ENCODE results near the gene TRIP4. TPM values are rescaled to one million over a fixed set of nuclear protein-coding genes. Genes with fewer than 3 reads are reported as not detected.

TRIP4 gene
- total and polyA plus RNA-seq, 5 donors from 2014 or later, result 26.3 to 47.3 (median 38.2) TPM

DNA sequence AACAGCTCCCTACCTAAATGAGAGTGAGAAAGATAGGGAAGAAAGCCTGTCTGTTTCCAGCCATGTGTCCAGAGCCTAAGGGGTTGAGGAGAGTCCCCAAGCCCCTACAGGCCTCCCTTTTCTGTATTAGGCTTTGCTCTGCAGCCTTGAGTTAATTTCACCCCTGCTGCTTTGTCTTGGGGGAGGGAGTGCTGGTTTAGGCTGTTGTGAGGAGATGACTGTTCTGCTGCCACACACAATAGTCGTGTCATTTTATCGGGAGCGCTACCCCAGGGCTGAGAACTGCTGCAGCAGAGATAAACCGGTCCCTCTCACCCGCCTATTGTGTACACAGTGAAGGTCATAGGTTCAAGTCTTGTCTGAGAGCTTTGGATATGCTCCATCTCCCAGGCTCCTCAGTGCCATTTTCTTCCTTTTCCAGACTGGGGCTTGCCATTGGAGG, 74.1 kb downstream of the TRIP4 start:
- Mint-ChIP-seq H3K27me3 (no peaks in the 10 kb centered on the region), H3K9me3 (no peaks in the 10 kb centered on the region), H3K27ac (peak overlapping the region; percentile 78 to 93 (median 90)), H3K36me3 (peaks cover 2% of the 10 kb centered on the region), H3K4me1 (peaks cover 38 to 60% (median 55%) of the 10 kb centered on the region in 4 donors), H3K4me3 (peak overlapping the region; percentile 77 to 91 (median 90))
- peak in 1 of 2 donors; percentile 4 for ATAC-seq (ENCODE audit: low read depth in 2 of 2)
- no peaks in the 10 kb centered on the region for H3K9me3 ChIP-seq (ENCODE audit: control insufficient read depth in 2 of 2, low read length in 2 of 2)
- H3K4me3 ChIP-seq (ENCODE audit: low read depth, low read length), result peak overlapping the region; percentile 92
- peak overlapping the region; percentile 53 for H3K27ac ChIP-seq (ENCODE audit: insufficient read depth, low read length, poor library complexity, severe bottlenecking)
- H3K4me1 ChIP-seq (ENCODE audit: control insufficient read depth, insufficient read depth, low read length, poor library complexity, severe bottlenecking), result peaks cover 46% of the 10 kb centered on the region
- H3K36me3 ChIP-seq (ENCODE audit: control insufficient read depth, insufficient read depth, low read length), result no peaks in the 10 kb centered on the region
- peak in 1 of 3 donors; percentile 28 for DNase-seq
- H3K27me3 ChIP-seq (ENCODE audit: control insufficient read depth, insufficient read depth, low read length), result no peaks in the 10 kb centered on the region

DNA sequence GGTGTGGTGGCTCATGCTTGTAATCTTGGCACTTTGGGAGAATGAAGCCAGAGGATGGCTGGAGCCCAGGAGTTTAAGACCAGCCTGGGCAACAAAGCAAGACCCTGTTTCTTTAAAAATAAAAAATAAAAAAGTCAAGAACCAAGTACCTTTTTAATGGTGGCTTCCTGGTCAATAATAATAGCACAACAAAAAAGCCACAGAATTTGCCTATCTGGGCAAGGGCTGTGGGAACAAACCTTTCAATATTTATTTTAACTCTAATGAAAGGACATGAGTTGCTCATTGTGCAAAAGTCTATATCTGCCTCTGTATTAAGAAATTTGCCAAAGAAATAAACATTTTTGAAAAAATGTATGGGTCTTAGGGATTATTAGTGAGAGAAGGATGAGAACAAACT, 74.9 kb downstream of the TRIP4 start:
- no peak for ATAC-seq (ENCODE audit: low read depth in 2 of 2)
- Histone ChIP-seq H3K4me3 (ENCODE audit: low read depth, low read length) (peak overlapping the region; percentile 92), H3K36me3 (ENCODE audit: control insufficient read depth, insufficient read depth, low read length) (no peaks in the 10 kb centered on the region), H3K27ac (ENCODE audit: insufficient read depth, low read length, poor library complexity, severe bottlenecking) (no peak overlapping the region), H3K4me1 (ENCODE audit: control insufficient read depth, insufficient read depth, low read length, poor library complexity, severe bottlenecking) (peaks cover 46% of the 10 kb centered on the region), H3K27me3 (ENCODE audit: control insufficient read depth, insufficient read depth, low read length) (no peaks in the 10 kb centered on the region), H3K9me3 (ENCODE audit: control insufficient read depth in 2 of 2, low read length in 2 of 2) (no peaks in the 10 kb centered on the region)
- H3K36me3 Mint-ChIP-seq, result peaks cover 8% of the 10 kb centered on the region
- no peaks in the 10 kb centered on the region for H3K27me3 Mint-ChIP-seq
- DNase-seq, result no peak
- peak overlapping the region; percentile 79 to 91 (median 90) for H3K4me3 Mint-ChIP-seq
- peaks cover 36 to 68% (median 58%) of the 10 kb centered on the region in 4 donors for H3K4me1 Mint-ChIP-seq
- no peaks in the 10 kb centered on the region for H3K9me3 Mint-ChIP-seq
- peak overlapping the region in 1 of 3 donors; percentile 93 for H3K27ac Mint-ChIP-seq

DNA sequence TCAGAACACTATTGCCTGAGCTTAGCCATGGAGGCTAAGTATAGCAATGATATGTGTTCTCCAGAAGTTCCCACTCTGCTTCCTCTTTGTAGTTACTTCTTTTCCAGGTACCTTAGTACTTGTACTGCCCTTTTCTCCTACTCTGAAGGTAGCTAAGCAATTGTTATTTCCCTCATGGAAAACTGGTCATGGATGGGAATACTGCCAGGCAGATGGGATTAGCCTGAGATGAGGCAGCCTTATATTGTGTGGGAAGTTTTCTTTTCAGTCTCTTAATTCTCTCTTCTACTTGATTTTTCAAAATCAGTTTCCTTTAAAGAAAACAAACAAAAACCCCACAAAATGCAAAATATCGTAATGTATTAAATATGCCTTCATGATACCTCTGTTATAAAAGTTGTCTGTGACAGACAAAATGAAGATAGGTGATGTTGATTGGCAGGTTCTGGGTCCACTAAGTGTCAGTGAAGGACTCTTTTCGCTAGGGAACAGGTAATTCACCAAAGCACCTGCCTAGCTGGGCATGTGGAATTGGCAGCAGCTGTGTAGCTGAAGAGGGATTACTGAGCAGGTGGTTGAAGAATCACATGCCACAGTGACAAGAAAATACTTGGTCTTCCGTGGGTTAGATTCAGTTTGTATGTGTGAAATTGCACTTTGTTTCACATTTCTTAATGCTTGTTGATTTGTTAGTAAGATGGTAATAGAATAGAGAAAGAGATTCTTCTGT, 76.8 kb downstream of the TRIP4 start:
- Histone ChIP-seq H3K4me1 (ENCODE audit: control insufficient read depth, insufficient read depth, low read length, poor library complexity, severe bottlenecking) (peaks cover 45% of the 10 kb centered on the region), H3K36me3 (ENCODE audit: control insufficient read depth, insufficient read depth, low read length) (no peaks in the 10 kb centered on the region), H3K4me3 (ENCODE audit: low read depth, low read length) (peak overlapping the region; percentile 26), H3K9me3 (ENCODE audit: control insufficient read depth in 2 of 2, low read length in 2 of 2) (no peaks in the 10 kb centered on the region), H3K27me3 (ENCODE audit: control insufficient read depth, insufficient read depth, low read length) (no peaks in the 10 kb centered on the region), H3K27ac (ENCODE audit: insufficient read depth, low read length, poor library complexity, severe bottlenecking) (no peak overlapping the region)
- ATAC-seq (ENCODE audit: low read depth in 2 of 2) (no peak), DNase-seq (no peak)
- H3K4me1 Mint-ChIP-seq, result peaks cover 32 to 76% (median 63%) of the 10 kb centered on the region in 4 donors
- H3K27me3 Mint-ChIP-seq, result no peaks in the 10 kb centered on the region
- peak overlapping the region in 2 of 3 donors; percentile 3 to 25 for H3K27ac Mint-ChIP-seq
- no peaks in the 10 kb centered on the region for H3K9me3 Mint-ChIP-seq
- H3K4me3 Mint-ChIP-seq, result peak overlapping the region; percentile 15 to 56 (median 36)
- peaks cover 8% of the 10 kb centered on the region for H3K36me3 Mint-ChIP-seq

DNA sequence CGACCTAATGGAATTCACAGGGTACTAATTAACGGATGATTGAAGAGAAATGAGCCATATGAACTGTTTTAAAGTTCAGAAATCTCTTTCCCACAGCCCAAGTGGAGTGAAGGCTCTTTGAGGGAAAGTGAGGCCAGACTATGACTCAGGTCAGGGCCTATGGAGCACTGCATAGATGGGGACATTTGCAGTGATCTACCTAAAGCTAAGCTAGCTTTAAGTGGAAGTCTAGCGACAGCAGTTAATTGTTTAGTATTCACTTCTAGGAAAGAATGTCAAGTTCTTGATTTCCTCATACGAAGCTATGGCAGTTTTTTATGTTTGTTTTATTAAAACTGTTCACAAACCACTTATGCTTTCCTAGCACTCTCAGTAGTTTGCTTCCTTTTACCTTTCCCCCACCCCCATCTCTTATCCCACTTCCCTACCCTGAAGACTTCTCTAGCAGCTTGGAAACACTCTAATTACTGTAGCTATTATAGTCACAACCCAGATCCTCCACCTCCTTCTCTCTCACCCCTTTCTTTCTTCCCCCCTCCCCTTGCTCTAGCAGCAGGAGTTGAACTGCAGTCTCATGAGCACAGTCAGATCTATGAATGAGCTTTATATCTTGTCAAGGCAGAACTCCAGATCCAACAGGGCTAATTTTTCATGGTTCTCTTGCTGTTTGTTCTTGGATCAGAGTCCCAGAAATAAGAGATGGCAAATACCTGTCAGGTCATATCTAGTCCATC, 78.9 kb downstream of the TRIP4 start:
- peaks cover 20 to 66% (median 53%) of the 10 kb centered on the region in 4 donors for H3K4me1 Mint-ChIP-seq
- peaks cover 30% of the 10 kb centered on the region for H3K4me1 ChIP-seq (ENCODE audit: control insufficient read depth, insufficient read depth, low read length, poor library complexity, severe bottlenecking)

DNA sequence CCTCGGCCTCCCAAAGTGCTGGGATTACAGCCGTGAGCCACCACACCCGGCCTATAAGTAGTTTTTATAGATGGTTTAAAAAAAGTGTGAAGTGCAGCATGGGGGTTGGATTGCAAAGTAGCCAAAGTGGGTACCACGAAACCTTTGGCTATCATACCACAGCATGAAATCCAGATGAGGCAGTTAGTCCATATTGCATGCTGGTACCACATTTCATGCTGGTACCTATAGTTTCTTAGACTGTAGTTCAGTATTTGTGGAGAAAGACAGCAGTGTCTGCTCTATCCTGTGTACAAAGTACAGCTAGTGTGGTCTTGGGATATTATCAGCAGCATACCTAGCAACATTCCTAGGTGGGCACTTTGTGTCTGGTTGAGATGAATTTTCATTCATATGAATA, 84.5 kb downstream of the TRIP4 start:
- Mint-ChIP-seq H3K36me3 (peaks cover 15% of the 10 kb centered on the region), H3K9me3 (no peaks in the 10 kb centered on the region), H3K27ac (no peak overlapping the region), H3K27me3 (no peaks in the 10 kb centered on the region), H3K4me1 (peaks cover 0 to 36% (median 22%) of the 10 kb centered on the region in 4 donors), H3K4me3 (no peak overlapping the region)
- ATAC-seq (ENCODE audit: low read depth in 2 of 2) (no peak), DNase-seq (no peak)
- Histone ChIP-seq H3K4me3 (ENCODE audit: low read depth, low read length) (no peak overlapping the region), H3K27me3 (ENCODE audit: control insufficient read depth, insufficient read depth, low read length) (no peaks in the 10 kb centered on the region), H3K36me3 (ENCODE audit: control insufficient read depth, insufficient read depth, low read length) (no peaks in the 10 kb centered on the region), H3K9me3 (ENCODE audit: control insufficient read depth in 2 of 2, low read length in 2 of 2) (no peaks in the 10 kb centered on the region), H3K27ac (ENCODE audit: insufficient read depth, low read length, poor library complexity, severe bottlenecking) (no peak overlapping the region), H3K4me1 (ENCODE audit: control insufficient read depth, insufficient read depth, low read length, poor library complexity, severe bottlenecking) (no peaks in the 10 kb centered on the region)

More for the DNA sequence above, 78.9 kb downstream of the TRIP4 start:
- Histone ChIP-seq H3K9me3 (ENCODE audit: control insufficient read depth in 2 of 2, low read length in 2 of 2) (no peaks in the 10 kb centered on the region), H3K36me3 (ENCODE audit: control insufficient read depth, insufficient read depth, low read length) (no peaks in the 10 kb centered on the region), H3K27ac (ENCODE audit: insufficient read depth, low read length, poor library complexity, severe bottlenecking) (no peak overlapping the region), H3K4me3 (ENCODE audit: low read depth, low read length) (no peak overlapping the region), H3K27me3 (ENCODE audit: control insufficient read depth, insufficient read depth, low read length) (no peaks in the 10 kb centered on the region)
- H3K27me3 Mint-ChIP-seq, result no peaks in the 10 kb centered on the region
- peaks cover 8% of the 10 kb centered on the region for H3K36me3 Mint-ChIP-seq
- DNase-seq (no peak), ATAC-seq (ENCODE audit: low read depth in 2 of 2) (no peak)
- H3K27ac Mint-ChIP-seq, result peak overlapping the region in 2 of 3 donors; percentile 55 to 61
- no peaks in the 10 kb centered on the region for H3K9me3 Mint-ChIP-seq
- H3K4me3 Mint-ChIP-seq, result peak overlapping the region in 1 of 4 donors; percentile 48

DNA sequence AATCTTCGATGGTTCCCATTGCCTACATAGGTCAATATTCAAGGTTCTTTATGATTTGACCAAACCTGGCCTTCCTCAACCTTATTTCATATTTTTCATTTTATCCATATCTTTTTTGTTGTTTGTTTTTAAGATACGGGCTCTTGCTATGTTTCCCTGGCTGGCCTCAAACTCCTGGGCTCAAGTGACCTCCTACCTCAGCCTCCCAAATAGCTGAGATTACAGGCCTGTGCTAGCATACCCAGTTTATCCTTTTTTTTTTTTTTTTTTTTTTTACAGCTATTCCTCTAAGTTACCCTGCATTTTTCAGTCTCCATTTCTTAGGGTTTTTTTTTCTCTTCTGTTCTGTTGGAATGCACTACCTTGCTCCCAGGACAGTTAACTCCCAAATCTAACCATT, 87.2 kb downstream of the TRIP4 start:
- Histone ChIP-seq H3K4me3 (ENCODE audit: low read depth, low read length) (no peak overlapping the region), H3K27ac (ENCODE audit: insufficient read depth, low read length, poor library complexity, severe bottlenecking) (no peak overlapping the region), H3K36me3 (ENCODE audit: control insufficient read depth, insufficient read depth, low read length) (no peaks in the 10 kb centered on the region), H3K9me3 (ENCODE audit: control insufficient read depth in 2 of 2, low read length in 2 of 2) (no peaks in the 10 kb centered on the region), H3K27me3 (ENCODE audit: control insufficient read depth, insufficient read depth, low read length) (no peaks in the 10 kb centered on the region), H3K4me1 (ENCODE audit: control insufficient read depth, insufficient read depth, low read length, poor library complexity, severe bottlenecking) (no peaks in the 10 kb centered on the region)
- ATAC-seq (ENCODE audit: low read depth in 2 of 2) (no peak), DNase-seq (no peak)
- no peak overlapping the region for H3K4me3 Mint-ChIP-seq
- H3K9me3 Mint-ChIP-seq, result no peaks in the 10 kb centered on the region
- H3K27me3 Mint-ChIP-seq, result no peaks in the 10 kb centered on the region
- no peak overlapping the region for H3K27ac Mint-ChIP-seq
- peaks cover 15% of the 10 kb centered on the region for H3K36me3 Mint-ChIP-seq
- peaks cover 5 to 26% (median 14%) of the 10 kb centered on the region in 4 donors for H3K4me1 Mint-ChIP-seq

DNA sequence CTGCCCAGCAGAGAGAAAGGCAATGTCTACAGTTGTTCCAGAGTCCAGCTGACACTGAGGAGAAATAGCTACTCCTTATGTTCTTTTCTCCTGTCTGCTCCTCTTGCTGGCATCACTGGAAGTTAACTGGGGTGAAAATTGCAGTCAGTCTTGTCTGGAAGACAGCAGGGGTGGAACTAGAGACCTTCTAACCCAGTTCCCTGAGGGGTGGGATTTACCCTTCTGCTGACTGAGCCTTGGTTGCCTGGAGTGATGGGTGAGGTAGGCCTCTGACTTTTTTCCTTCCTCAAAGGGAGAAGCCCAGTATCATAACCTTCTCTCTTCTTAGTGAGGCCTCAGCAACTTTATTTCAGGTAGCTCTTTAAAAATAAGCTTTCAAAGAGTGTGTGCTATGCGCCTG, 88.9 kb downstream of the TRIP4 start:
- ATAC-seq (ENCODE audit: low read depth in 2 of 2), result no peak
- H3K27ac ChIP-seq (ENCODE audit: insufficient read depth, low read length, poor library complexity, severe bottlenecking), result no peak overlapping the region
- peaks cover 15% of the 10 kb centered on the region for H3K36me3 Mint-ChIP-seq
- peaks cover 11 to 28% (median 17%) of the 10 kb centered on the region in 4 donors for H3K4me1 Mint-ChIP-seq
- DNase-seq, result no peak
- H3K9me3 Mint-ChIP-seq, result no peaks in the 10 kb centered on the region
- no peaks in the 10 kb centered on the region for H3K36me3 ChIP-seq (ENCODE audit: control insufficient read depth, insufficient read depth, low read length)
- H3K27me3 ChIP-seq (ENCODE audit: control insufficient read depth, insufficient read depth, low read length), result no peaks in the 10 kb centered on the region
- H3K27me3 Mint-ChIP-seq, result no peaks in the 10 kb centered on the region
- no peaks in the 10 kb centered on the region for H3K9me3 ChIP-seq (ENCODE audit: control insufficient read depth in 2 of 2, low read length in 2 of 2)
- peak overlapping the region in 2 of 3 donors; percentile 77 to 81 for H3K27ac Mint-ChIP-seq
- H3K4me3 Mint-ChIP-seq, result no peak overlapping the region
- H3K4me3 ChIP-seq (ENCODE audit: low read depth, low read length), result no peak overlapping the region
- no peaks in the 10 kb centered on the region for H3K4me1 ChIP-seq (ENCODE audit: control insufficient read depth, insufficient read depth, low read length, poor library complexity, severe bottlenecking)
